Aorta (tissue), 5 donors: ENCODE measurements around the gene PM20D2. TPM values are rescaled to one million over a fixed set of nuclear protein-coding genes. Genes with fewer than 3 reads are reported as not detected.

ENCODE experiments used
- ATAC-seq: fragments of 200-7000 bp; cut with Tn5 transposase; one replicate; pipeline ENCODE4 v1.9.1; 2022; ENCODE audit warnings: moderate library complexity; ENCODE audit not compliant: low FRiP score
- DNase-seq, 2 donors: peaks; one replicate each; pipeline ENCODE4 v3.0.0-alpha.2; 2020
- H3K27ac ChIP-seq, 2 donors: one replicate each; pipeline ENCODE4 v1.5.1; 2013; ENCODE audit warnings: low read length in 2 of 2, mild to moderate bottlenecking in 2 of 2, moderate library complexity in 2 of 2, control low read depth in 1 of 2, inconsistent platforms in 1 of 2, low read depth in 1 of 2
- H3K27me3 ChIP-seq, 2 donors: one replicate each; pipeline ENCODE4 v1.6.1; 2013; ENCODE audit warnings: control low read depth in 1 of 2, low read length in 1 of 2, mild to moderate bottlenecking in 1 of 2, moderate library complexity in 1 of 2; ENCODE audit not compliant: insufficient read depth in 2 of 2, control insufficient read depth in 1 of 2
- H3K36me3 ChIP-seq, 2 donors: one replicate each; pipeline ENCODE4 v1.6.1; 2013; ENCODE audit warnings: control low read depth in 1 of 2, low read length in 1 of 2, mild to moderate bottlenecking in 1 of 2; ENCODE audit not compliant: insufficient read depth in 2 of 2, control insufficient read depth in 1 of 2
- H3K4me1 ChIP-seq, 2 donors: one replicate each; pipeline ENCODE4 v1.6.1; 2013; ENCODE audit warnings: low read length in 2 of 2, control low read depth in 1 of 2, mild to moderate bottlenecking in 1 of 2, moderate library complexity in 1 of 2; ENCODE audit not compliant: insufficient read depth in 2 of 2, control insufficient read depth in 1 of 2
- H3K4me3 ChIP-seq, 2 donors: one replicate each; pipeline ENCODE4 v1.5.1; 2013; ENCODE audit warnings: low read length in 2 of 2, control low read depth in 1 of 2, mild to moderate bottlenecking in 1 of 2
- H3K9me3 ChIP-seq: one replicate; pipeline ENCODE4 v1.6.1; 2013; ENCODE audit warnings: mild to moderate bottlenecking, low read length; ENCODE audit not compliant: control insufficient read depth
- WGBS, 2 donors: extraction: QIAGEN DNeasy Blood & Tissue Kit; methylation state at CpG; one replicate each; pipeline ENCODE4 v1.1.7; 2013; 5-methylcytosine and 5-hydroxymethylcytosine counted together
- intact Hi-C, 2 donors: fragments of 100-400 bp; cut with DNase I; formaldehyde crosslinking; loops; one replicate each; pipeline versions ENCODE4 v1.14.2 to v1.15.0; 2022
- long read RNA-seq, 2 donors: library from polyadenylated mRNA; unstranded; transcript quantifications; one replicate each; pipeline ENCODE4 v2.0.0, GENCODE V29; 2020 to 2021
- polyA plus RNA-seq, 2 donors: library from polyadenylated mRNA; stranded (reverse); fragments of 200-250 nt; gene quantifications; one replicate each; pipeline ENCODE4 v1.2.3, GENCODE V29; 2013
- total RNA-seq, 2 donors: library from RNA; stranded (reverse); fragmentation: NEBNext Ultra II Directional; extraction: Animal tissue kit (Norgen Biotek cat#: 25700); gene quantifications; one replicate each; pipeline ENCODE4 v1.2.1, GENCODE V29; 2021
- donor health status: healthy with polysubstance abuse.
- donor health status: Bipolar disorder and iron deficiency.
- donor health status: DM: no; HTN: no; CAD: no.
- donor health status: DM: no; HTN: no; CAD: no.
- donor health status: DM: yes; HTN: yes; CAD: no.

Gene PM20D2, protein sequence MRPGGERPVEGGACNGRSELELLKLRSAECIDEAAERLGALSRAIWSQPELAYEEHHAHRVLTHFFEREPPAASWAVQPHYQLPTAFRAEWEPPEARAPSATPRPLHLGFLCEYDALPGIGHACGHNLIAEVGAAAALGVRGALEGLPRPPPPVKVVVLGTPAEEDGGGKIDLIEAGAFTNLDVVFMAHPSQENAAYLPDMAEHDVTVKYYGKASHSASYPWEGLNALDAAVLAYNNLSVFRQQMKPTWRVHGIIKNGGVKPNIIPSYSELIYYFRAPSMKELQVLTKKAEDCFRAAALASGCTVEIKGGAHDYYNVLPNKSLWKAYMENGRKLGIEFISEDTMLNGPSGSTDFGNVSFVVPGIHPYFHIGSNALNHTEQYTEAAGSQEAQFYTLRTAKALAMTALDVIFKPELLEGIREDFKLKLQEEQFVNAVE
- total RNA-seq (10 to 100 TPM; 22.7 to 23.5 TPM), polyA plus RNA-seq (10 to 100 TPM in 1 of 2 donors, 1 to 10 TPM in 1; 7.3 to 15.0 TPM)
- long read RNA-seq, donor 1, full-length matches to known transcripts, result 4 of 9 reads
- long read RNA-seq, donor 1, partial matches to known transcripts, result 0 of 9 reads
- long read RNA-seq, donor 1, other reads (novel, unspliced or antisense), result 5 of 9 reads
- long read RNA-seq, donor 2, full-length matches to known transcripts, result 7 of 15 reads
- long read RNA-seq, donor 2, partial matches to known transcripts, result 0 of 15 reads
- long read RNA-seq, donor 2, other reads (novel, unspliced or antisense), result 8 of 15 reads

- Histone ChIP-seq H3K27ac (peak within 1 kb of the TSS; percentile 31 to 70), H3K9me3 (no peaks in the 10 kb centered on the region), H3K36me3 (no peaks in the 10 kb centered on the region), H3K4me1 (peaks cover 0 to 7% of the 10 kb centered on the region in 2 donors), H3K27me3 (no peaks in the 10 kb centered on the region), H3K4me3 (peak within 1 kb of the TSS; percentile 69 to 91)
- peak; percentile 93 for ATAC-seq
- intact Hi-C loops, result no loop called here
- peak; percentile 77 to 90 for DNase-seq
- WGBS, 2 donors, result 0% methylated on average over 72 to 102 of the region's 102 CpGs
Observed at GRCh38 chr6:89145956-89146717, at the start of gene PM20D2. Gene PM20D2 (plus strand): TSS chr6:89146055. CDS start chr6:89146145, 90 bp downstream.

DNA sequence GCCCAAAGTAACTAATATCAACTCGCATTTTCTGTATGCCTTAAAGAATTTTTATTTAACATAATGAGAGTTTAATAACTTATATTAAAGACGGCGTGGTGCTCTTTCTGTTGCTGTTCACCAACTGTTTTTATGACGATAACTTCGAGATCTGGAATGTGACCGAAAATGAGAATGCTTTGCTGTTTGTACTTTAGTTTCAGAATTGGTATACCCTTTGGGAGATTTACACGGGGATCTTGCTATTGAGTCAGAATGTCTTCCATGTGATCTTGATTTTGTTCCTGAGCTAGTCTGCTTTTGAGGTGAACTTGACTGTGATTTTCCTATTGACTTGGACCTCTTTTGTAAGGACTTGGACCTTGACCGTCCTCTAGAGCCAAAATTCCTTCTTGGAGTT is 47.4 kb upstream of the PM20D2 start:
- H3K4me3 ChIP-seq, result no peak overlapping the region
- no peak for ATAC-seq
- WGBS, 2 donors, result 19 to 40% methylated on average over 8 of the region's 8 CpGs
- H3K27ac ChIP-seq, result no peak overlapping the region
- no peaks in the 10 kb centered on the region for H3K36me3 ChIP-seq
- H3K4me1 ChIP-seq, result no peaks in the 10 kb centered on the region
- H3K9me3 ChIP-seq, result no peaks in the 10 kb centered on the region
- H3K27me3 ChIP-seq, result no peaks in the 10 kb centered on the region
- intact Hi-C loops, result loop anchor here in 1 of 2 donors (2.0 kb wide), 1 partner anchor 16 kb away; no protein-coding TSS in a partner anchor
- DNase-seq, result no peak

- no peak for DNase-seq
- no peak for ATAC-seq
Observed at GRCh38 chr6:89100114-89100513, 45.7 kb upstream of the PM20D2 start.

GRCh38 chr6:89110284-89110683 is 35.6 kb upstream of the PM20D2 start:
- Histone ChIP-seq H3K4me3 (no peak overlapping the region), H3K27ac (no peak overlapping the region), H3K27me3 (no peaks in the 10 kb centered on the region), H3K9me3 (no peaks in the 10 kb centered on the region), H3K36me3 (no peaks in the 10 kb centered on the region), H3K4me1 (no peaks in the 10 kb centered on the region)
- intact Hi-C loops, result no loop called here
- DNase-seq, result no peak
- ATAC-seq, result no peak
- WGBS, 2 donors, result 93 to 95% methylated on average over 3 of the region's 3 CpGs

More at GRCh38 chr6:89100114-89100513, 45.7 kb upstream of the PM20D2 start:
- H3K9me3 ChIP-seq, result no peaks in the 10 kb centered on the region
- intact Hi-C loops, result no loop called here
- no peak overlapping the region for H3K4me3 ChIP-seq
- H3K27ac ChIP-seq, result no peak overlapping the region
- no peaks in the 10 kb centered on the region for H3K27me3 ChIP-seq
- H3K4me1 ChIP-seq, result no peaks in the 10 kb centered on the region
- no peaks in the 10 kb centered on the region for H3K36me3 ChIP-seq
- WGBS, 2 donors, result 86 to 87% methylated on average over 2 of the region's 2 CpGs

- Histone ChIP-seq H3K4me3 (no peak overlapping the region), H3K27me3 (no peaks in the 10 kb centered on the region), H3K27ac (no peak overlapping the region), H3K36me3 (no peaks in the 10 kb centered on the region), H3K4me1 (no peaks in the 10 kb centered on the region), H3K9me3 (no peaks in the 10 kb centered on the region)
- intact Hi-C loops, result no loop called here
- ATAC-seq, result no peak
- no peak for DNase-seq
- 38 to 58% methylated on average over 9 of the region's 9 CpGs for WGBS, 2 donors
Observed at GRCh38 chr6:89111933-89112332, 33.9 kb upstream of the PM20D2 start.

- no peaks in the 10 kb centered on the region for H3K36me3 ChIP-seq
- no peak for ATAC-seq
- H3K9me3 ChIP-seq, result no peaks in the 10 kb centered on the region
- peak overlapping the region in 1 of 2 donors; percentile 79 for H3K4me3 ChIP-seq
- intact Hi-C loops, result loop anchor here (5.0 kb wide), 1 partner anchor 34 kb away; the partner anchor contains the start of gene PNRC1 (in 2 of the 2)
- H3K4me1 ChIP-seq, result no peaks in the 10 kb centered on the region
- WGBS, 2 donors, result 72 to 81% methylated on average over 6 of the region's 6 CpGs
- no peak for DNase-seq
- no peaks in the 10 kb centered on the region for H3K27me3 ChIP-seq
- no peak overlapping the region for H3K27ac ChIP-seq
Observed at GRCh38 chr6:89116702-89117101, 29.2 kb upstream of the PM20D2 start.

DNA sequence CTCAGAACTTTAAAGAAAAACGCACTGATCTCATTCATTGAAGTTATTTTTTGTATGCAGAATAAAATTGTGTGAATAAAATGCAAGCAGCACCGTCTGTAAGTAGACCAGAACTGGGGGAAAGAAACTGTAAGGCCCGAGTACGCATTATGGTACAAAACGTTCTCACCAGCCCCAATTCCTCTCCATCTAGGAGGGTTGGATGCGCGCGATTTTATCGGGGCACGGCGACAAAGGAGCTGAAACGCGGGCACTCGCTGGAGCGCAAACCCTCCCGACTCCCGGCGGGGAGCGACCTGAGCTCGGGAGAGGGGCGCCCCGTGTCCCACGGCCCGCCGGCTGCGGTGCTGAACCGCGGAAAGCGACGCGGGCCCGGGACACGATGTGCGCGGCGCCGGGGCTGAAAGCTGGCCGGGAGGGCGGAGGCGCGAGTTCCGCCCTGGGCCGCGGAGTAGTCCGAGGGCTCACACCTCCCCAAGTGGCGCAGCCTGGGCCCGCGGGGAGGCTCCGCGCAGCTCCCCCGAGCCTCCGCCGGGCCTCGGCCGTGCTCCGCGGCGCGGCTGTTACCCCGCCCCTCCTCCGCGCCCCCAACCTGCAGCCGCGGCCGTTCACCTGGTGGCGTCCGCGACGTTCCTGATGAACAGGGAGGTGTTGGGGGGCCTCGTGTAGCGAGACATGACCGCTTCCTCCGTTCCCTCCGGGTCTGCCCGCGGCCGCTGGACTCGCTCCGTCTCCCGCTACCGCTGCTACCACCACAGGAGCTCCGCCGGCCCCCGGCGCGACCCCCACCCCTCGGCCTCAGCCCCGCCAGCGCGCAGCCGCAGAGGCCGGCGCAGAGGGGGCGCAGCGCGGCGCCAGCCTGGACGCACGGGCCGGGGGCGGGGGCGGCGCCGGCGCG is 28.4 kb upstream of the PM20D2 start, which contains the start of gene SRSF12:
TSS of gene SRSF12 (minus strand) at position 861 of the 898 bp plus-strand sequence. CDS start at position 677, 184 bp downstream.
- Histone ChIP-seq H3K9me3 (no peaks in the 10 kb centered on the region), H3K4me3 (peak within 1 kb of the TSS; percentile 79 to 82), H3K27me3 (no peaks in the 10 kb centered on the region), H3K36me3 (no peaks in the 10 kb centered on the region), H3K27ac (no peak within 1 kb of the TSS), H3K4me1 (no peaks in the 10 kb centered on the region)
- peak; percentile 80 for ATAC-seq
- DNase-seq, result peak; percentile 57 to 88
- 0 to 1% methylated on average over 69 to 106 of the region's 106 CpGs for WGBS, 2 donors
- intact Hi-C loops, result loop anchor here (5.0 kb wide), 1 partner anchor 35 kb away; the partner anchor contains the start of gene PNRC1 (in 2 of the 2)
